HEK293 (cell line): ENCODE results near the gene NOBOX.

Source experiments
- CTCF ChIA-PET: fragments of 350-600 bp; formaldehyde crosslinking; extraction: SDS; loops from one replicate; lab custom pipeline; 2021; ENCODE audit warnings: antibody characterized with exemption; lab: Yijun Ruan, JAX
- POLR2A ChIA-PET: fragments of 300-600 bp; formaldehyde crosslinking; extraction: SDS; loops from one replicate; lab custom pipeline; 2020; ENCODE audit warnings: antibody characterized with exemption, inconsistent platforms; lab: Yijun Ruan, JAX
- H3K27ac ChIP-seq: fragments of 200-500 bp; sonication (Bioruptor generic); 2 replicates; pipeline ENCODE4 v1.5.1; 2014; ENCODE audit warnings: low read depth, low read length, control low read depth, inconsistent platforms; ENCODE audit errors: extremely low read depth
- H3K36me3 ChIP-seq, 2 experiments: fragments of 200-500 bp in 1 of 2; sonication (Bioruptor generic) in 1 of 2; 1 replicate in 1 of 2; 2 replicates in 1 of 2; pipeline ENCODE4 v1.5.1; 2014 to 2017; ENCODE audit warnings: inconsistent platforms in 2 of 2, low read length in 2 of 2; ENCODE audit not compliant: control insufficient read depth in 2 of 2, insufficient read depth in 1 of 2
- H3K4me1 ChIP-seq: fragments of 200-500 bp; sonication (Bioruptor generic); 2 replicates; pipeline ENCODE4 v1.5.1; 2014; ENCODE audit warnings: mild to moderate bottlenecking, low read length, inconsistent platforms; ENCODE audit not compliant: control insufficient read depth, insufficient read depth
- H3K4me3 ChIP-seq: 2 replicates; pipeline ENCODE4 v1.5.1; 2011; ENCODE audit warnings: low read depth, mild to moderate bottlenecking, control low read depth, low read length, moderate library complexity
- H3K9me3 ChIP-seq: fragments of 200-500 bp; sonication (Bioruptor generic); 2 replicates; pipeline ENCODE4 v1.5.1; 2014; ENCODE audit warnings: low read depth, low read length, inconsistent platforms; ENCODE audit not compliant: control insufficient read depth, insufficient read depth
- ATF2 ChIP-seq: fragments of 450-650 bp; formaldehyde crosslinking; IDR thresholded peaks from 2 replicates; pipeline ENCODE4 v1.5.1; 2016; ENCODE audit warnings: missing biosample characterization, missing genetic modification characterization, low read depth
- GLIS2 ChIP-seq: fragments of 450-650 bp; formaldehyde crosslinking; IDR thresholded peaks from 2 replicates; pipeline ENCODE4 v1.5.1; 2016; ENCODE audit warnings: missing biosample characterization, missing genetic modification characterization
- KLF7 ChIP-seq: fragments of 450-650 bp; formaldehyde crosslinking; IDR thresholded peaks from 2 replicates; pipeline ENCODE4 v1.5.1; 2016; ENCODE audit warnings: missing biosample characterization, missing genetic modification characterization, borderline replicate concordance
- SP3 ChIP-seq: fragments of 450-650 bp; formaldehyde crosslinking; IDR thresholded peaks from 2 replicates; pipeline ENCODE4 v1.5.1; 2016; ENCODE audit warnings: missing biosample characterization, missing genetic modification characterization
- ZBTB11 ChIP-seq: fragments of 450-650 bp; formaldehyde crosslinking; conservative IDR thresholded peaks from 2 replicates; pipeline ENCODE4 v1.5.1; 2016; ENCODE audit warnings: low read depth, missing biosample characterization, missing genetic modification characterization
- ZFP3 ChIP-seq: fragments of 450-650 bp; formaldehyde crosslinking; IDR thresholded peaks from 2 replicates; pipeline ENCODE4 v1.5.1; 2016; ENCODE audit warnings: low read depth, missing biosample characterization, missing genetic modification characterization
- ZNF146 ChIP-seq: fragments of 450-650 bp; formaldehyde crosslinking; IDR thresholded peaks from 2 replicates; pipeline ENCODE4 v1.5.1; 2016; ENCODE audit warnings: missing biosample characterization, missing genetic modification characterization
- ZNF148 ChIP-seq: fragments of 450-650 bp; formaldehyde crosslinking; IDR thresholded peaks from 2 replicates; pipeline ENCODE4 v1.5.0; 2017; ENCODE audit warnings: missing biosample characterization, missing genetic modification characterization, borderline replicate concordance
- ZNF174 ChIP-seq: fragments of 450-650 bp; formaldehyde crosslinking; IDR thresholded peaks from 2 replicates; pipeline ENCODE4 v1.5.0; 2017; ENCODE audit warnings: missing biosample characterization, mild to moderate bottlenecking, missing genetic modification characterization
- ZNF18 ChIP-seq: fragments of 450-650 bp; formaldehyde crosslinking; IDR thresholded peaks from 2 replicates; pipeline ENCODE4 v1.5.1; 2016; ENCODE audit warnings: missing biosample characterization, missing genetic modification characterization
- ZNF530 ChIP-seq: fragments of 450-650 bp; formaldehyde crosslinking; IDR thresholded peaks from 2 replicates; pipeline ENCODE4 v1.5.1; 2016; ENCODE audit warnings: low read depth, missing biosample characterization, missing genetic modification characterization
- ZNF623 ChIP-seq: fragments of 450-650 bp; formaldehyde crosslinking; IDR thresholded peaks from 2 replicates; pipeline ENCODE4 v1.5.1; 2016; ENCODE audit warnings: missing biosample characterization, missing genetic modification characterization
- ZNF747 ChIP-seq: fragments of 450-650 bp; formaldehyde crosslinking; IDR thresholded peaks from 2 replicates; pipeline ENCODE4 v1.5.1; 2016; ENCODE audit warnings: missing biosample characterization, missing genetic modification characterization
- ZNF777 ChIP-seq: fragments of 450-650 bp; formaldehyde crosslinking; IDR thresholded peaks from 2 replicates; pipeline ENCODE4 v1.5.1; 2017; ENCODE audit warnings: missing biosample characterization, missing genetic modification characterization, borderline replicate concordance

NOBOX gene

GRCh38 chr7:144384071-144384470 is 19.4 kb downstream of the NOBOX start:
- Histone ChIP-seq H3K4me1 (no peaks in the 10 kb centered on the region), H3K27ac (no peak overlapping the region), H3K4me3 (no peak overlapping the region), H3K36me3 (no peaks in the 10 kb centered on the region), H3K9me3 (no peaks in the 10 kb centered on the region)
- TF ChIP-seq ATF2 (tag by site-specific recombination) = no peak
- TF ChIP-seq ZNF747 (tag by site-specific recombination) = no peak
- TF ChIP-seq ZFP3 (tag by site-specific recombination) = no peak
- POLR2A ChIA-PET = no interaction called here
- CTCF ChIA-PET = interaction anchor here (0.7 to 1.1 kb wide), 3 partner anchors 10 to 652 kb away, joined by 3 read pairs; no protein-coding TSS in a partner anchor

- no peaks in the 10 kb centered on the region for H3K9me3 ChIP-seq
- TF ChIP-seq SP3 (no peak), GLIS2 (tag by site-specific recombination) (no peak), ZNF530 (no peak), ZNF174 (tag by site-specific recombination) (no peak), KLF7 (no peak), ZNF777 (tag by site-specific recombination) (no peak), ZNF146 (tag by site-specific recombination) (no peak), ZBTB11 (no peak), ZNF623 (tag by site-specific recombination) (no peak), ZNF18 (no peak), ZNF747 (tag by site-specific recombination) (no peak), ZNF148 (no peak)
- H3K27ac ChIP-seq = no peak overlapping the region
- ChIA-PET CTCF (interaction anchor here (1.2 kb wide), 1 partner anchor 57 kb away, joined by 3 read pairs; no protein-coding TSS in a partner anchor), POLR2A (no interaction called here)
- no peaks in the 10 kb centered on the region for H3K36me3 ChIP-seq
- H3K4me1 ChIP-seq = no peaks in the 10 kb centered on the region
- H3K4me3 ChIP-seq = no peak overlapping the region
These were observed 23.6 kb downstream of the NOBOX start for GRCh38 chr7:144379776-144380384.
